Measurements from ENCODE around the gene STK17A. TPM values are rescaled to one million over a fixed set of nuclear protein-coding genes. Genes with fewer than 3 reads are reported as not detected.

The STK17A gene
- total RNA-seq, 1 experiment from 2014 or later = 9.8 TPM

DNA sequence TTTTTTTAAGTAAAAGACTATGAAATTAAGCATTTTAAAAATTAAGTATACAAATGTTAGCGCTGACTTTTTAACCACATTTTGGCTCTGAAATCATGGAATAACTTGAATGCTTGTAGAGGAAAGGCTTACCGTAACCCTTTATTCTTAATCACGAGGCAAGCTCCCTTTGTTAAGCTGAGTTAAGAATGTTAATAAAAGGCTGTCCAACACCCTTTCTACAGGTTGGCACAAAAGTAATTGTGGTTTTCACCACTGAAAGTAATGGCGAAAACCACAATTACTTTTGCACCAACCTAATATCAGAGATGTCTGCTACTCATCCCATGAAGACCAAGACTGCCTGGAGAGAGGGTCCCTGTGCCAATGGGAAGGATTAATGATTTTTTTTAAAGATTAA lies 70.6 kb downstream of the STK17A start:
- DNase-seq = no peak
- H4K5ac ChIP-seq (ENCODE audit: insufficient read length, low read depth, low read length) = no peak overlapping the region
- Mint-ChIP-seq H3K27me3 (ENCODE audit: low read depth) (no peaks in the 10 kb centered on the region), H3K27ac (no peak overlapping the region), H3K9me3 (no peaks in the 10 kb centered on the region), H3K4me3 (no peak overlapping the region), H3K36me3 (ENCODE audit: insufficient read depth in 1 of 3, low read depth in 3 of 3) (peaks cover 2 to 19% (median 14%) of the 10 kb centered on the region in 3 experiments; a peak in 6 of 7 replicates), H3K4me1 (peaks cover 34 to 38% of the 10 kb centered on the region in 2 experiments)
- H3K4me2 ChIP-seq (ENCODE audit: insufficient read depth, insufficient read length, low read length) = no peak overlapping the region
- no peak overlapping the region for H4K8ac ChIP-seq (replicated peaks; ENCODE audit: insufficient read length, low read depth, low read length)
- H3T11ph ChIP-seq (ENCODE audit: low read length) = no peak overlapping the region
- no peak overlapping the region for H2BK5ac ChIP-seq (ENCODE audit: insufficient read length, low read length)
- H3K9ac ChIP-seq (ENCODE audit: extremely low read depth, insufficient read length, low read length) = no peak overlapping the region
- no CpG with 5 or more reads among the region's 4 CpGs for WGBS (ENCODE audit: extremely low coverage, insufficient read length, low lambda C conversion rate)
- peaks cover 5% of the 10 kb centered on the region for H3K79me1 ChIP-seq (ENCODE audit: insufficient read depth, low read depth, low read length, poor library complexity, severe bottlenecking)
- H2BK20ac ChIP-seq (ENCODE audit: low read depth, low read length, poor library complexity, severe bottlenecking) = no peak overlapping the region
- no peaks in the 10 kb centered on the region for H4K20me1 ChIP-seq (ENCODE audit: control insufficient read depth, insufficient read depth, insufficient read length)
- H4K91ac ChIP-seq (ENCODE audit: insufficient read length, low read depth, low read length) = no peak overlapping the region
- no peak overlapping the region for H3K27ac ChIP-seq (ENCODE audit: insufficient read length, low read depth, low read length)
- H2AFZ ChIP-seq (ENCODE audit: low read length) = no peak overlapping the region
- no peaks in the 10 kb centered on the region for H3K27me3 ChIP-seq (ENCODE audit: insufficient read depth, low read length)
- no peak overlapping the region for H2BK15ac ChIP-seq (ENCODE audit: low read depth, low read length)
- H3K23me2 ChIP-seq (ENCODE audit: insufficient read length, low read depth, low read length, poor library complexity, severe bottlenecking) = no peaks in the 10 kb centered on the region
- H3K79me2 ChIP-seq (ENCODE audit: insufficient read depth, low read length) = no peaks in the 10 kb centered on the region; the same call in 1 of the 2 replicates
- no peak overlapping the region for H3K14ac ChIP-seq (ENCODE audit: insufficient read depth, low read length)
- H2BK12ac ChIP-seq (ENCODE audit: insufficient read length, low read depth, low read length) = no peak overlapping the region
- H3K4ac ChIP-seq (ENCODE audit: low read depth, low read length) = no peak overlapping the region
- TF ChIP-seq, protein P1, sequence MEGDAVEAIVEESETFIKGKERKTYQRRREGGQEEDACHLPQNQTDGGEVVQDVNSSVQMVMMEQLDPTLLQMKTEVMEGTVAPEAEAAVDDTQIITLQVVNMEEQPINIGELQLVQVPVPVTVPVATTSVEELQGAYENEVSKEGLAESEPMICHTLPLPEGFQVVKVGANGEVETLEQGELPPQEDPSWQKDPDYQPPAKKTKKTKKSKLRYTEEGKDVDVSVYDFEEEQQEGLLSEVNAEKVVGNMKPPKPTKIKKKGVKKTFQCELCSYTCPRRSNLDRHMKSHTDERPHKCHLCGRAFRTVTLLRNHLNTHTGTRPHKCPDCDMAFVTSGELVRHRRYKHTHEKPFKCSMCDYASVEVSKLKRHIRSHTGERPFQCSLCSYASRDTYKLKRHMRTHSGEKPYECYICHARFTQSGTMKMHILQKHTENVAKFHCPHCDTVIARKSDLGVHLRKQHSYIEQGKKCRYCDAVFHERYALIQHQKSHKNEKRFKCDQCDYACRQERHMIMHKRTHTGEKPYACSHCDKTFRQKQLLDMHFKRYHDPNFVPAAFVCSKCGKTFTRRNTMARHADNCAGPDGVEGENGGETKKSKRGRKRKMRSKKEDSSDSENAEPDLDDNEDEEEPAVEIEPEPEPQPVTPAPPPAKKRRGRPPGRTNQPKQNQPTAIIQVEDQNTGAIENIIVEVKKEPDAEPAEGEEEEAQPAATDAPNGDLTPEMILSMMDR (conservative IDR thresholded peaks at IDR 0.05) = no peak
- H3K23ac ChIP-seq (ENCODE audit: insufficient read length, low read depth, low read length) = no peak overlapping the region
- H2AK5ac ChIP-seq (ENCODE audit: insufficient read length, low read length) = no peak overlapping the region
- peaks cover 11% of the 10 kb centered on the region; the same call in 1 of the 2 replicates for H3K4me1 ChIP-seq (ENCODE audit: insufficient read depth, low read length)
- no peak overlapping the region for H3K18ac ChIP-seq (ENCODE audit: insufficient read length, low read depth, low read length)
- no peak overlapping the region for H3K56ac ChIP-seq (ENCODE audit: insufficient read length, low read depth, low read length)
- H3K9me3 ChIP-seq (ENCODE audit: control insufficient read depth, low read depth, low read length) = no peaks in the 10 kb centered on the region
- H2BK120ac ChIP-seq (ENCODE audit: low read depth, low read length, poor library complexity, severe bottlenecking) = no peak overlapping the region

All from H9 (cell line).